Measurements from ENCODE around the gene EMD.
A peak's percentile ranks its signal among the peaks of the same experiment; 100 is the strongest.

Gene EMD

DNA sequence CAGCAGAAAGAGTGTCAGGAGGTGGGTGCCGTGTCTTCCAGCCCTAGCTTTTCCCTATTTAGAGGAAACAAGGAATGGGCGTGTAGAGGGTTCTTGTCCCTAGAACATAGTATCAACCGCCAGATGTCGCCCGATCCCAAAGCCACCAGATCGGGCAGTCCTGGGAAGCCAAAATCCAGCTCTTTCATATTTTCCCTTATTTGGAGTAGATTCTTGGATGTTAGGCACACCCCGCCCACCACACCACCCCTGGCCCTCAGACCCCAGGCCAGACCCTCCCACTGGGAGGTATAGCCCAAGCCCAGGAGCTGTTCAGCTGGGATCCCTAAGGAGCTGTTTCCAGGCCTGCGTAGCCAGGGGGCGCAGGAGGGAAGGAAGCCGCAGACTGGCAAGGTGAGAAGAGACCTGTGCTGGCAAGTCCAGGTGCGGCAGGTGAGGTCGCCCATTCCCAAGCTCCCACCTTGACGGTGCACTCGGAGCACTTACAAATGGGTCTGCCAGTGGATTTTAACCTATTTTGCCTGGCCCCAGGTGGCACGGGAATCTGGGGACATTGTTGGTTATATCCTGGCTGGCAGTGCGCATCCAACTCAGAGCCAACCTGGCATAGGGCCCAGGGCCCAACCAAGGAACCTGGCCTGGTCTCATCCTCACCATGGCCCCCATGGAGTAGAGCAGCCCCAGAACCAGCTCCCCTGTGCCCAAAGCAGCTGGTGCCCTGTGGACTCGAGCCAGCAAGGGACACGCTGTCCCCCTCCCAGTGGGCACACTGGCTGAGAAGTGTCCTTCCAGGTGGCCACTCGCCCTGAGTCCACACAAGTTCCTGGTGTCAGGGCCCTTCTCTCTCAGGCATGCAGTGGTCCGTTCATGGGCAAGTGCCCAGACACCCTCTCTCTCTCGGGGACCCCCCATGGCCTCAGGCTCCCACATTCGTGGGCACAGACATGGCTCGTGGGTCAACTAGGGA lies 5.5 kb upstream of the EMD start:
- Histone ChIP-seq H3K9me3 (ENCODE audit: insufficient read depth, low read length) (no peaks in the 10 kb centered on the region), H3K9ac (ENCODE audit: low read length) (peak overlapping the region; percentile 53), H3K4me3 (ENCODE audit: insufficient read depth, low read length, poor library complexity, severe bottlenecking) (peak overlapping the region; percentile 26), H3F3A (ENCODE audit: insufficient read depth) (no peaks in the 10 kb centered on the region), H3K4me2 (ENCODE audit: low read depth, low read length, poor library complexity, severe bottlenecking) (peak overlapping the region; percentile 54), H3K36me3 (ENCODE audit: low read length) (no peaks in the 10 kb centered on the region), H2AFZ (ENCODE audit: low read depth, low read length, severe bottlenecking) (no peak overlapping the region), H3K79me2 (ENCODE audit: insufficient read depth, low read length) (0 out of 2 replicates have a peak, but pooled peaks cover 7% of the 10 kb centered on the region), H3K27ac (ENCODE audit: low read depth, low read length) (no peak overlapping the region), H4K20me1 (ENCODE audit: low read depth, low read length) (no peaks in the 10 kb centered on the region), H3K9me2 (replicated peaks; ENCODE audit: insufficient read depth, low read length) (no peaks in the 10 kb centered on the region), H3K27me3 (ENCODE audit: low read length) (no peaks in the 10 kb centered on the region)
- TF ChIP-seq, protein P1, sequence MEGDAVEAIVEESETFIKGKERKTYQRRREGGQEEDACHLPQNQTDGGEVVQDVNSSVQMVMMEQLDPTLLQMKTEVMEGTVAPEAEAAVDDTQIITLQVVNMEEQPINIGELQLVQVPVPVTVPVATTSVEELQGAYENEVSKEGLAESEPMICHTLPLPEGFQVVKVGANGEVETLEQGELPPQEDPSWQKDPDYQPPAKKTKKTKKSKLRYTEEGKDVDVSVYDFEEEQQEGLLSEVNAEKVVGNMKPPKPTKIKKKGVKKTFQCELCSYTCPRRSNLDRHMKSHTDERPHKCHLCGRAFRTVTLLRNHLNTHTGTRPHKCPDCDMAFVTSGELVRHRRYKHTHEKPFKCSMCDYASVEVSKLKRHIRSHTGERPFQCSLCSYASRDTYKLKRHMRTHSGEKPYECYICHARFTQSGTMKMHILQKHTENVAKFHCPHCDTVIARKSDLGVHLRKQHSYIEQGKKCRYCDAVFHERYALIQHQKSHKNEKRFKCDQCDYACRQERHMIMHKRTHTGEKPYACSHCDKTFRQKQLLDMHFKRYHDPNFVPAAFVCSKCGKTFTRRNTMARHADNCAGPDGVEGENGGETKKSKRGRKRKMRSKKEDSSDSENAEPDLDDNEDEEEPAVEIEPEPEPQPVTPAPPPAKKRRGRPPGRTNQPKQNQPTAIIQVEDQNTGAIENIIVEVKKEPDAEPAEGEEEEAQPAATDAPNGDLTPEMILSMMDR (IDR thresholded peaks at IDR 0.05; ENCODE audit: insufficient read depth, low read length, poor library complexity, severe bottlenecking), result peak; percentile 59
- no peak for TF ChIP-seq EZH2phosphoT487 (conservative IDR thresholded peaks at IDR 0.05; ENCODE audit: low read length)

DNA sequence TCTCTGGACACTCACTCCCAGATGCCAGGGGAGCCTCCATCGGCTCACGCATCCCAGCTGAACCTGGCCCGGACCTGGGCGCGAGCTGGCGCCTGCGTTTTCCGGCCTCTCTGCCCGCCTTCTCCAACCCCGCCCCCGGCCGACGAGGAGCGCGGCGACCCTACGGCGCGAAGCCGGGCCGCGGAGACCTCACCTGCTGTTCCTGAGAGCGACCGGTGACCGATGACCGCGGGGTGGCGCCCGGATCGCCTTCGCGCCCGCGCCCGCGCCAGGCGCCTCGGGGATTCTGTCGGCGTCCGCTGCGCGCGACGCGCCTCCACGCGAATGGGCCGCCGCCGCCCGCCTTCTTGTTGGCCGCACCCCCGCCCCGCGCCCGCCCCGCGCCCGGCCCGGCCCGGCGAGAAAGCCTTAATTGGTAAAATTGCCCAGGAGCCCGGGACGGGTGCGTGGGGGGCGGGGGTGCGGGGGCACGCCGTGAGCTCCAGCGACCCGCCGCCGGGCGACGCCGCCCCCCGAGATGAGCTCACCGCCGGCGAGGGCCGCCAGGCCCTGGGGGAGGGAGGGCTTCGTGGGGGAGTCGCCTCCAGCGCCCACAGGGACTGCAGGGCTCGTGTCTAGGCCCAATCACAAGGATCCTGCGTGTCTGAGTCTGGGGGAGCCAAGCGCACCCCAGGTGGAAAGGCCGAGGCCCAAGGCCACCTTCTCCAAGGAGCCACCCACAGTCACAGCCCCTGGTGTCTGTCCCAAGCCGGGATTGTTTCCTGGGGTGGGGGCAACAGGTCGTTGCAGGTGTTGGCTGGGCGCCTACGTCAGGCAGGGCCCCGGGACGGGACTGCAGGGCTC lies 4.6 kb upstream of the EMD start, which contains the start of gene FLNA:
FLNA (minus strand) TSS at position 322 of the 843 bp plus-strand sequence. CDS start 3,389 bp downstream, outside the sequence.
- Histone ChIP-seq H3K9me2 (replicated peaks; ENCODE audit: insufficient read depth, low read length) (no peaks in the 10 kb centered on the region), H3K4me3 (ENCODE audit: insufficient read depth, low read length, poor library complexity, severe bottlenecking) (peak within 1 kb of the TSS; percentile 26), H3F3A (ENCODE audit: insufficient read depth) (no peaks in the 10 kb centered on the region), H3K9ac (ENCODE audit: low read length) (peak within 1 kb of the TSS; percentile 53), H4K20me1 (ENCODE audit: low read depth, low read length) (no peaks in the 10 kb centered on the region), H3K4me2 (ENCODE audit: low read depth, low read length, poor library complexity, severe bottlenecking) (peak within 1 kb of the TSS; percentile 54), H2AFZ (ENCODE audit: low read depth, low read length, severe bottlenecking) (no peak within 1 kb of the TSS), H3K27me3 (ENCODE audit: low read length) (no peaks in the 10 kb centered on the region), H3K27ac (ENCODE audit: low read depth, low read length) (no peak within 1 kb of the TSS), H3K79me2 (ENCODE audit: insufficient read depth, low read length) (peaks cover 10% of the 10 kb centered on the region), H3K9me3 (ENCODE audit: insufficient read depth, low read length) (no peaks in the 10 kb centered on the region), H3K36me3 (ENCODE audit: low read length) (no peaks in the 10 kb centered on the region)
- TF ChIP-seq EZH2phosphoT487 (conservative IDR thresholded peaks at IDR 0.05; ENCODE audit: low read length), result no peak
- TF ChIP-seq, protein P1 (IDR thresholded peaks at IDR 0.05; ENCODE audit: insufficient read depth, low read length, poor library complexity, severe bottlenecking), result no peak

DNA sequence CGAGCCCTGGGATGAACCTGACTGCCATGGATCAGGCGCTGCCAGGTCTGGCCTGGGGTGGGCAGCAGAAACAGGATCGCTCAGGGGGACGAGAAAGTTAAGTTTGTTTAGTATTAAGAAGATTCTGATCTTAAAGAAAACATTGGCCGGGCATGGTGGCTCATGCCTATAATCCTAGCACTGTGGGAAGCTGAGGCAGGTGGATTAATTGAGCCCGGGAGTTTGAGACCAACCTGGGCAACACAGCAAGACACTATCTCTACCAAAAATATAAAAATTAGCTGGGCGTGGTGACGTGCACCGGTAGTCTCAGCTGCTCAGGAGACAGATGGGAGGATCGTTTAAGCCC lies 4.0 kb upstream of the EMD start:
- Histone ChIP-seq H3K9me2 (replicated peaks; ENCODE audit: insufficient read depth, low read length) (no peaks in the 10 kb centered on the region), H3K27ac (ENCODE audit: low read depth, low read length) (no peak overlapping the region), H3K36me3 (ENCODE audit: low read length) (no peaks in the 10 kb centered on the region), H3F3A (ENCODE audit: insufficient read depth) (no peaks in the 10 kb centered on the region), H3K9ac (ENCODE audit: low read length) (peak overlapping the region; percentile 53; the same call in 1 of the 2 replicates), H4K20me1 (ENCODE audit: low read depth, low read length) (no peaks in the 10 kb centered on the region), H3K79me2 (ENCODE audit: insufficient read depth, low read length) (peaks cover 11% of the 10 kb centered on the region), H3K4me2 (ENCODE audit: low read depth, low read length, poor library complexity, severe bottlenecking) (peak overlapping the region; percentile 54), H3K4me3 (ENCODE audit: insufficient read depth, low read length, poor library complexity, severe bottlenecking) (no peak overlapping the region), H2AFZ (ENCODE audit: low read depth, low read length, severe bottlenecking) (no peak overlapping the region), H3K27me3 (ENCODE audit: low read length) (no peaks in the 10 kb centered on the region), H3K9me3 (ENCODE audit: insufficient read depth, low read length) (no peaks in the 10 kb centered on the region)
- no peak for TF ChIP-seq EZH2phosphoT487 (conservative IDR thresholded peaks at IDR 0.05; ENCODE audit: low read length)
- TF ChIP-seq, protein P1 (IDR thresholded peaks at IDR 0.05; ENCODE audit: insufficient read depth, low read length, poor library complexity, severe bottlenecking), result no peak

Measured in SU-DHL-6 (cell line).